NCI-H524 (cell line): ENCODE data around the gene ANXA5.
"Not testable (repeated sequence)": the region's sequence is repeated elsewhere in the genome, so short reads cannot be mapped to it uniquely, and the experiment has no call there.

Experiments
- DNase-seq, 2 experiments: peaks; one replicate each; lab custom pipeline; 2025; lab: John Stamatoyannopoulos, UW

The ANXA5 gene

DNA sequence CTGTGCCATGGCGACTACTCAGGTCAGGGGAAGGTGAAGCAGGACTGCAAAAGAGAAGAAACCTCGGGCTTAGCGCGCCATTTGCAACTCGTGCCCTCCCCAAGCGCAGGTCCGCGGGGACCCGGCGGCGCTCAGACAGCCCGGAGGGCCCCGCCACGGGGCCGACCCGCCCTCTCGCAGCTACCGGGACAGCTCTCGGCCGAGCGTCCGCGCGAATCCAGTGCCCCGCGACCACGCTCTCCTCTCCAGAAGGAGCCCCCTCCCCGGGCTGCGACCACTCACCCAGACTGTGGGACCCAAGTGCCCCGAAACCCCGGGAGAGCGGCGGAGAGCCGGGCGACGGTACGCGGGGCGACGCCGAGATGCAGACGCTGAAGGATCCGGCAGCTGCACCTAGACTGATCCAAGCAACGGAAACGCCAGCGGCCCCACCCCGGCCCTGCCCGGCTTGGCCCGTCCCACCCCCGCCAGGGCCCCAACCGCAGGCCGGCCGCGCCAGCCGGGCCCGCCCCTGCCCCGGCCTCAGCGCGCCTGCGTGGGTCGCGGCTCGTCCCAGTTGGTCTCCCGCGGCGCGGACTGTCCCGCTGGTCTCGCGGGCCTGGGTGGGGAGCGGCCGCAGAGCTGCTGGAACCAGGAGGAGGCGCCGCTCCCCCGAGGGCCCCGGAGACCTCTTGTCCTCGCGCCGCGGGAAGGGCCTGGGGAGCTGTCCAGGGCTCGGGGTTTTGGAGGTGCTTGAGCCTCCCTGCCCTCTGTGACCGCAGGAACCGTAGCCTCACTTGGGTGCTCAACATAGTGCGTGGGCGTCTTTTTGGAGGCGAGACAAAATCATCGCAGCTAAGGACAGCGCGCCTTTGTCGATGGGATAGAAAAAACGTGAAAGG, at the start of gene ANXA5:
TSS of gene ANXA5 (minus strand) at position 400 of the 881 bp plus-strand sequence. CDS start at position 9, 391 bp downstream.
- DNase-seq, result peak; percentile 35 to 64

DNA sequence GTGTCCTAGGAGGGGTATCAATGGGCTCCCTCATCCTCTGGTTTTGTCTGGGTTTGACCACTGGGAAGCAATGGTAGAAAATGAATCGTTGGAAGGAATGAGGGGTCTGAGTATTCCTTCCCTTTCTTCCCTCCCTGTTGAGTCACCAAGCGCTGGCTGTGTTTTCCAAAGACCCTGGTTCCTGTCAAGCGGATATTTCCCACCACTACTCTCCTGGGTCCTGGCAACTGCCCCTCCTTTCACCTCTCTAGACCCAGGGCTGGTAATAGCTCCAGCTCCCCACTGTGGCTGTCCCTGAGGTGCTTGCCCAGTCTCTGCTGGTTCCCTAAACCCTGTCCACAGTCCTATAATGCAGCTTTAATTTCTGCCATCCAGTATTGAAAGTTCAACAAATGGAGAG, 46.0 kb upstream of the ANXA5 start:
- no peak for DNase-seq

DNA sequence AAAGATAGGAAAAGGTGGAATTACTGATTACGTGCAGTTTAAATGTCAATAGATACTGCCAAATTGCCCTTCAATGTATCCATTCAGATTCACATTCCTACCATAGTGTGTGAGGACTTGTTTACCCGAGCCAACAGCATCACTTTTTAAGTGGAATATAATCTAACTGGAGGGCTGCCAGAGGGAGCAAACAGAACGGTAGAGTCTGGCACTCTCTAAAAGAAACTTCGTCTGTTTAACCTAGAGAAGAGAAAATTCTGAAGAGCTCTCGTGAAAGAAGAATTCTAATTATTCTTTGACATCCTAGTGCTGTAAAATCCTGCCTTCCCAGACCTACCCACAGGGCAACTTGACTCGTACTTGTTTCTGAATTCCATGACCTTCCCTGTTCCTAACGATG, 45.0 kb upstream of the ANXA5 start:
- DNase-seq, result no peak

DNA sequence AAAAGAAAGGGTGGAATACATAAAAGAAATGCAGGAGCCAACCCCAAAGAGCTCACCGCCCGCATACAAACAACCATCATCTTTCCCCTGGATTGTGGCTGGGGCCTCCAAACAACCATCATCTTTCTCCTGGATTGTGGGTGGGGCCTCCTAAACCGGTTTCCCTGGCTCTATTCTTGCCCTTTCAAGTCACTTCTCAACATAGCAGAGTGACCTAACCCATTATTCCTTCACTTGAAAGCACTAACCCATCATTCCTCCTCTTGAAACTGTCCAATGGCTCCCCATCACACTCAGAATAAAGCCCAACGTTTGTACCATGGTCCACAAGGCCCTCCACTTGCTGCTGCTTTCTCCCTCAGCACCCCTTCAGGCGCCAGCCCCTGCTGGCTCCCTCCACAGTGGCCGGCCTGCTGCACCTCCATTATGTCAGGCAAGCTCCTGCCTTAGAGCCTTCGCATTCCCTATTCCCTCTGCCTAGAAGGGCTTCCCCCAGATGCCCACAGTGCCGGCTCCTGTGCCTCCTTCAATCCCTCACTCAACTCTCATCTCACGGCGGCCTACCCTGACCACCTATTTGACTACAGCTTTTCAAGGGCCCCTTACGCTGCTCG, 44.1 kb upstream of the ANXA5 start:
- DNase-seq, result no peak

DNA sequence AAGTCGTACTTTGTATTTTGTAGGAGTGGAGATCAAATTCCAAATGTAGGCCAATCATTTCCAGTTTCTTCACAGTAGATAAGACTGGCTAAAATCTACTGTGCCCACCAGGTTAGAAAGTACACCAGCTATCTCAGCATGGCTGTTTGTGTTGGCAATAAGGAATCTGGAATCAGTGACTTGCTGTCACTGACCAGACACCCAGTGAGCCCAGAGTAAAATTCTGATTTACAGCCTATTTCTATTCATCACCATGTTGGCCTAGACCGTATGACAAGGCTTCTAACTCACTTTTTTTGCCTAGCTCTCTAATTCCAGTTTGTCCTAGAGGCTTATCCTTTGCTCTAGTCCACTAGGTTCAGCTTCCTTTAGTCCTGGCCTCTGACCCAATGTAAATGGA, 42.8 kb upstream of the ANXA5 start:
- DNase-seq, result no peak

DNA sequence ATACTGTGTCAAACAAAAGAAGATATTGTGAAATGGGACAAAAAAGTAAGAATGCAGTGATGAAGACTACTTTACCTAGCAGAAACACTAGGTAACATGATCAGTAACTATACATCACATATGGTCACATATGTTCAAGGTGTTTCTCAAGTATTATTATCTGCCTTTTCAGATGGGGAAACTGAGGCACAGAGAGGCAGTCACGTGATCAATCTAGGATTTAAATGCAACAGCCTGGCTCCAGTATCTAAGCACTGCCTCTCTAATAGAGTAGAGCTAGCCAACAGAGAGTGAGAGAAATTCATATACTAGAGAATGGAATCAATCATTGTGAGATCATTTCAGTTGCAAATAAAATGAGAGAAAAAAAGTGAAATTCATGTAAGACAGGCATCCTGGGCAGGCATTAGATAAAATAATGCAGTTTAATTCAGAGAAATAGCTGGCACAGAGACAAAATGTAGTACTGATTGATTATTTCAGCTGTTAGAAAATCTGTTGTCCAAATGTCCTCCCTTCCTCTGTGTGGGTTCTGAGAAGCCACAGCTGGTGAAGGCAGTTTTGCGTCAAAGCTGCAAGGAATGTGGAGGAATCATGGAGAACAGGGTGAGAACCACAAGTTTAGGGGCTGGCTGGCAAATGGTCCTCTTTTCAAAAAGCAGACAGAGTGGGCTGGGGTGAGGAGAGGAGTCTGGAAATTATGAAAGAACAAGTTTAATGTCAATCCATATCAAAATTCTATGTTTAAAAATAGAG, 42.2 kb upstream of the ANXA5 start:
- DNase-seq, result no peak

DNA sequence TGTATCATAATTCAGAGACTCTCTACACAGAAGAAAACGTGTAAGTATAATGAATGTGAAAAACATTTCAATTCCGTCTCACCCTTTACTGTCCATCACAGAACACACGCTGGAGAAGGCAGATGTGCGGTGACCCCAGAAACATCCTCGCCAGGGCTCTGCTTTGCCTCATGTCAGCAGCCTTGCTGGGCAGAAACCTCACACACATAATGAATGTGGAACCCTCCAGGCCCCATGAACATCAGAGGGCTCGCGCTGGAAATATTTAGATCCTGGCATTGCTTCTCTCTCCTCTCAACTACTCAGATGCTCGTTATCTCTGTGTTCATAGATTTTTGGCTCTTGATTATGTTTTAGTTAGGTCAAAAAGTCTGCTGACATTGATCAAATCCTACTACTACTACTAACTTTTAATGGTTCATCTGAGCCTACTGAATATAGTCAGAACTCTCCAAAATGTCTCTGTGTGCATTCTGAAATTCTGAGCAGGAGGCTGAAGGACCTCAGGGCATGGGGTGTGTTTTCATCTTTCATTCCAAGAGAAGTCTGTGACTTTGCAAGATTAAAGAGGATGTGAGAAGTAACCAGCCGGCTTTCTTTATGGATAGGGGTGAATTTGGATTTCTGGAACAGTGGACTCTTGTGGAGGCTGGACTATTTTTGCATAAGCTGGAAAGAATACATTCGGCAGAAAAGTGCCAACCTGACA, 41.2 kb upstream of the ANXA5 start:
- DNase-seq, result no peak

DNA sequence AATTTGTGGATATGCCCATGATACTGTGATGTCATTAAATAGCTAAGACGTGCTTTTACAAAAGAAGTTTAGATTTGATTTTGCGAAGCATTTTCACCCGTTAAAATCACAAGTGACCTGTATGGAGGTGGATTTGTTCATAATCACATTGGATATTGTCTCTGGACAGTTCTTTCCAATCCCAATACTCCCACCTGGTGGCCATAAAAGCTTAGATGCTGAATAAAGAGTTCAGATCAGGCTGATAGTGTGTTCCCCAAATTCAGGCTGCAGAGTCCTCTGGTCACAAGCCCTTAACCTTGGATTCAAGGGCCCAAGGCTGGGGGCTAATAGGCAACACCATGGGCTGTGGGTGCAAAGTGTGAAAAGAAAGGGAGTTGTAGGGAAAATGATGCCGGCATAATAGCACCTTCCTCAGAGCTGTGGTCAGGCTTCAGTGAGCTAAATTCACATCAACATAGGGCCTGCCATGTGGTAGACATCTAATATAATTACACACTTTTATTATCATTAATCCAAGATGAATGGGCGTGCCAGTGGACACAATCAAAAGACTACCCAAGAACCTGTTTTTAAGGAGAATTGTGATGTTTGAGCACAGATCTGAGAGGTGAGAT, 40.1 kb upstream of the ANXA5 start:
- DNase-seq, result peak in 1 of 2 experiments; percentile 38

DNA sequence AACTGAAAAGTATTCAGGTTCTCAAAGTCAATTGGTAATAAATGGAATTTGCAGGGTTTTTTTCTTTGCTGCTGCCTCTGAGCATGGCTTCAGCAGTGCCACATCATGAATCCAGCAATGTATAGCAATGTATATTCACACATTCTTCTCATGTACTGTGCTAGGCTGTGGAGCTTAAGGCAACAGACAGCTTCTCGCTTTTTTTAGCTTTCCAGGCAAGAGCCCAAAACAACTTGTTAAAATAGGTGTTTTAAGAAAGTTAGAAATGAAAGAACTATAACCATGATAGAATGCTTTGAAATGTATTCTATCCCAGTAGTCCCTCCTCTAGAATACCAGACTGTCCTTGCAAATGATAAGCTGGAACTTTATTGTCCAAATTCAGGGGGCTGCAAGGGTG, 37.8 kb upstream of the ANXA5 start:
- no peak for DNase-seq

DNA sequence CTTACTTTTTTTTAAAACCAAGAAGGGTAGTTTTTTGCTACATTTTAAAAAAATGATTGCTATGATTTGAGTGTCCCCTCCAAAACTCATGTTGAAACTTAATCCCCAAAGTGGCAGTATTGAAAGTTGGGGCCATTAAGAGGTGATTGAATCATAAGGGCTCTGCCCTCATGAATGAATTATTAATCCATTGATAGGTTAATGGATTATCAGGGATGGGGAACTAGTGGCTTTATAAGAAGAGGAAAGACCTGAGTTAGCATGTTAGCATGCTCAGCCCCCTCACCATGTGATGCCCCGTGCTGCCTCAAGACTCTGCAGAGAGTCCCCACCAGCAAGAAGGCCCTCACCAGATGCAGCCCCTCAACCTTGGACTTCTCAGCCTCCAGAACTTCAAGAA, 37.2 kb upstream of the ANXA5 start:
- DNase-seq, result no peak

DNA sequence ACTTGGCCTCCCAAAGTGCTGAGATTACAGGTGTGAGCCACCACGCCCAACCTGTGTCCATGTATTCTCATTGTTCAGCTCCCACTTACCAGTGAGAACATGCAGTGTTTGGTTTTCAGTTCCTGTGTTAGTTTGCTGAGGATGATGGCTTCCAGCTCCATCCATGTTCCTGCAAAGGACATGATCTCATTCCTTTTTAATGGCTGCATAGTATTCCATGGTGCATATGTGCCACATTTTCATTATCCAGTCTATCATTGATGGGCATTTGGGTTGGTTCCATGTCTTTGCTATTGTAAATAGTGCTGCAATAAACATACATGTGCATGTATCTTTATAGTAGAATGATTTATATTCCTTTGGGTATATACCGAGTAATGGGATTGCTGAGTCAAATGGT, 33.0 kb upstream of the ANXA5 start:
- not testable (repeated sequence) for DNase-seq

DNA sequence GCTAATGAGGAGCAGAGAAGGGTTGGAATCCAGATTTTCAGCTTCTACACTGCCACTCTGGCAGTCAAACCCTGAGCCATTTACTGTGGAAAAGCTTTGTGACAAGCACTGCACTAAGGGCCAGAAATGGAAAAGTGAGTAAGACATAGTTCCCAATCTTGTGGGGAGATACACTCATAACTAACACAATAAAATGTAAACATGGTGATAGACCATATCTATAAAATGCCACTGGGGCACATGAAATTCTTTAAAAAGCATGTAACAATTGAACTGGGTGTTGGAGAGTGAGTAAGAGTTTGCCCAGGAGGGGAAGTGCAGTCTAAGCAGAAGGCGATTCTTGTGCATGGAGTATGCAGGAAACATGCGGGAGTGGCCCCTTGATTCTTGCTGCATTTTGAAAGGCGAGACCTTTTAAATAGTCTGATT, 32.0 kb upstream of the ANXA5 start:
- DNase-seq, result no peak

DNA sequence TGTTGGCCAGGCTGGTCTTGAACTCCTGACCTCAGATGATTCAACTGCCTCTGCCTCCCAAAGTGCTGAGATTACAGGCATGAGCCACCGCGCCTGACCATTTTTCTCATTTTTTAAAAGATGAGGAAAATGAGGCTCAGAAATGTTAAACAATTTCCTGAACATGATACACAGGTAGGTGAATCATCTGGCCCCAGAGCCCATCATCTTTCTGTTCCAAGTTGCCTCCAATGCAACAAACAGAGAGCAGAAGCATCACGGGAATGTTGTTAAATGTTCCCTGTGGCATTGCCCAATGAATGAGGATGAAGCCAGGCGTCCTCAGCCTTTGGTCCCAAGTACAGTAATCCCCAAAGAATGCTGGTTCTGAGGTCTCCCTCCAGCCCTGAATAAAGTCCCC, 31.3 kb upstream of the ANXA5 start:
- DNase-seq, result no peak

DNA sequence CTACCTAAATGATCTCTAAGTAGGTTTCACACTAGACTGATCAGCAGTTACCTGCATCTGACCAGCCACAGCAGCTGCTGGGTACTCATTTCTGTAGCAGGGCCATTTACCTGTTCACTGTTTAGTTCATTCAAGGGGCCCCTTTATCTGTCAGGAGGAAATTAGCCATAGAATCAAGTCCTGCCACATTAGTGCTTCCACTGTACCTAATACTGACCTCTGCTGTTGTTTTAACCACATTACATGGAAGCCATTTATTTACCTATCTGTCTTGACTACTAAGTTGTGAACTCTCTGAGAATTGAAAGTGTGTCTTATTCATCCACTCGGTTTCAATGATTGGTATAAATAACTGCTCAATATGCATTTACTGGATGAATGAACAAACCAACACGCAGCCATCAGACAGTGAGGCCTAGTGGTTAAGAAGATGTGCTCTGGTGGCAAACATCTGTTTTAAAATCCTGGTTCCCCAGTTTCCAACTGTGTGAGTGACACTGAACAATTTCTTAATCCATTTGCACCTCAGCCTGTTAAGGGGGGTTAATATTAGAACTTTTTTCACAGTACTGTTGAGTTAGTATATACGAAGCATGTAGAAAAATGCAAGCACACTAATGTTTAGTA, 30.0 kb upstream of the ANXA5 start:
- peak in 1 of 2 experiments; percentile 40 for DNase-seq

DNA sequence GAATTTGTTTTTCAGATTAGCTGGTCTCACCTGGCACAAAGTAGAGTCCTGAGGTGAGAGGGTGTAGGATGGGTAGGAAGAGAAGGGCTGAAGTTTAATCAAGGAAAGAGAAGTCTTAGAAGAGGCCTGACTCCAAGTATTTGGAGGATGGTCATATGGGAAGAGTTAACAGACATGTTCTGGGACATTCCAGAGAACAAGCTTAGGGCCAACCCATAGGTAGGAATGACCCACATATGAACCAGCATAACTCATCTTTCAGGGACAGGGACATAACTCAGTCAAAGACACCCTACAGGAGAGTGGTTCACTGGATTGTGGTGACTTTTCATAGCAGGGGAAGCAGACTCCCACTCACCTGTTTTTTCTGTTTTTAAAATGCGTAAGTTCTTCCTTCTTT, 27.9 kb upstream of the ANXA5 start:
- DNase-seq, result no peak

DNA sequence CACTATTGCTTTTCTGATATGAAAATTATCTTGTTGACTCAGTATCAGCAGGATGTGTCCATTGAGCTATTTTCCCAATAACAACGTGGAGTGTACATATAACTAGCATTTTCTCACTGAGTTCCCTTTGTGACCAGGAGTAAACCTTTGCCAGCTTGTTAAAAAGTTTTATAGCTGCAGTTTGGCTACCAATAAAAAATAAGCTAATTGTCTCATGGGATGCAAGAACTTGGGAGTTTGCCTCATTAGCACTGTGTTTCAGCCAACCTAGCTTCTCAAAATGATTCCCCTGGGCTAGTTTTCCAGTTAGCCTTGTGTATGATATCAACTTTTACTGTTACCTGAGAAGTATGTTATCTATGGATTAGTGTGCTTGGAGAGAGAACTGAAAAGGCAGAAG, 24.9 kb upstream of the ANXA5 start:
- DNase-seq, result no peak

DNA sequence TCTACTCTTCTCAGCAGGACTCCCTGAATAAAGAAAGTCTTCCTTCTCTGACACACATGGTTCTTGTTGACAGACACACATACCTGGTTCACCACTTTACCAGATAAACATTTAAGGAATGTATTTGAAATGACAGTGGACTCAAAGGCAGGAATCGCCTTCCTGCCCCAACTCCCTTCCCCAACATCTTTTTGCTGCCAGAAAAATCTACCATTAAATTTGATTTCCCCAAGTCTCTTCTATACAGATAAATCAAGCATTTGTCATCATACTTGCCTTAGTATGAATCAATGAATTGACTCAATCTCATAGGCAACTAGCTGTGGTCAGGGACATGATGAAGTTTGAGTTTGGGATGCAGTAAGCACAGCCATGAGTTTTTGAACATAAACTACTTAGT, 23.3 kb upstream of the ANXA5 start:
- DNase-seq, result no peak

DNA sequence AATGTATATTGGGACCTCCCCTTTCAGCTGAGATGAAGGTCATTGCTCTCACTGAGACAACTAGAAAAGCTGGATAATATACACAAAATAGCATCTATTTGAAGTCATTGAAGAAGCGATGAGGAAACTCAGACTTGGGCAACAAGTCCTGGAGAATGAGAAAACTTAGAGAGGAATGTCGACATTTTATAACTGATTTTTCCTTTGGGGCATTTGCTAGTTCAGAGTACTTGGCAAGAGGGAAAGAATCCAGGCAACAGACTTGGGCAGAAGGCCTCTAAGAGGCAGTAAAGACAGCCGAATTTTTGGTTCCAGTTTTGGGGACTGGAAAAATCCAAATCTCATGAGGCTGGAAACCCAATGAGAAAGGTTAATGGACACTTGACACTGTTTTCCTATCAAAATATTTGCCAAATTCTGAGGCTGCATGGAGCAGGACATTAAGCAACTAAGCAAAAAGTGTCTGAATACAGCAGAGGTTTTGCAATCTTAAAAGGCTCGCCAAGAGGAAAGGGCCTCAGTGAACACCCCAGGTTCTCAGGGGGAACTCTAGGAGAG, 21.0 kb upstream of the ANXA5 start:
- no peak for DNase-seq

DNA sequence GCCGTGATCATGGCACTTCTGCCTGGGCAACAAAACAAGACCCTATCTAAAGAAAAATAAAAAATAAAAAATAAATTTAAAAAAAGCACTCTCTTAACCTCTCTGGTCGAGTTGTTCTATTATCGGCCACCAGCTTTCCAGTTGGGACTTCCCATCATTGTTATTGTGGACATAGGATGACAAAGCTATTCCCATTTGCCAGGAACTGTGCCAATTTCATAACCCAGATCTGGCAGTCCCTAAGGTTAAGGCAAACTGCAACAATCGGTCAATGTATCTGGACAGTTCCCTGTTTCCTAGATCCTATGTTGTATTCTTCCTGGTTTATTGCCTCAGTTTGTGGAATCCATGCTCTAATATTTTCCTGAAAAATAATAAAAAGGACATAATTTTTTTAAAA, 17.8 kb upstream of the ANXA5 start:
- no peak for DNase-seq

DNA sequence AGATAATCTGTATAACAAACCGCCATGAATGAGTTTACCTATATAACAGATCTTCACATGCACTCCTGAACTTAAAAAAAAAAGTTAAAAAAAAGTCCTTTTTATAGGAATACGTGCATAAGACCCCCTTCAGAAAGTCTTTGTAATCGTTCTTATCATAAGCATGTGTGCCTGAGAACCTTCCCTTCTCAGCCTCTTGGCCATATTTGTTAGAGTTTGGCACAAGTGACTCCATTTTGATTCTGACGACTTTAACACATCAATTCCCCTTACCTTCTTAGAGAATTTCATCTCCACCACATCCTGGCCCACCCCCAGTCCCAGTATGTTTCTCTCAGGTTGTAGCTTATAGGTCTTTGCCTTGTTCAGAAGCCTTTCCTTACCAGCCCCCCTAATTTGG, 16.0 kb upstream of the ANXA5 start:
- DNase-seq, result no peak
